T-helper 1 cell treated with Interleukin-12 subunit alpha and Interleukin-12 subunit beta and Interleukin-4 antibody, amounts not matched to agents 30 ng/mL and 1 ng/mL, for 36 hours (primary cell): ENCODE measurements around the gene ORM2. TPM values are rescaled to one million over a fixed set of nuclear protein-coding genes. Genes with fewer than 3 reads are reported as not detected.
"Not testable (repeated sequence)": the region's sequence is repeated elsewhere in the genome, so short reads cannot be mapped to it uniquely, and the experiment has no call there.

Source experiments
- intact Hi-C: fragments of 100-400 bp; cut with micrococcal nuclease; formaldehyde crosslinking; loops from one replicate; pipeline ENCODE4 v1.15.1; 2024
- total RNA-seq: library from RNA; stranded (reverse); gene quantifications from 2 replicates; pipeline ENCODE4 v1.2.3, GENCODE V29; 2022

Gene ORM2
- total RNA-seq = not detected in 2 replicates

DNA sequence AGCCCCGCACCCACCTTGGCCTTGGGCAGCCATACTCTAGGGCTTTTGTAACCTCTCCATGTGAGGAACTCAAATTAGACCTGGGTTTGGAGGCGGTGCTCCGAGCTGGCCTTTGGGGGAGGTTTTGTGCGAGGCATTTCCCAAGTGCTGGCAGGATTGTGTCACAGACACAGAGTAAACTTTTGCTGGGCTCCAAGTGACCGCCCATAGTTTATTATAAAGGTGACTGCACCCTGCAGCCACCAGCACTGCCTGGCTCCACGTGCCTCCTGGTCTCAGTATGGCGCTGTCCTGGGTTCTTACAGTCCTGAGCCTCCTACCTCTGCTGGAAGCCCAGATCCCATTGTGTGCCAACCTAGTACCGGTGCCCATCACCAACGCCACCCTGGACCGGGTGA is at the start of gene ORM2:
TSS of gene ORM2 (plus strand) at position 245 of the 398 bp plus-strand sequence. CDS start at position 281, 36 bp downstream.
- intact Hi-C loops = not testable (repeated sequence)

DNA sequence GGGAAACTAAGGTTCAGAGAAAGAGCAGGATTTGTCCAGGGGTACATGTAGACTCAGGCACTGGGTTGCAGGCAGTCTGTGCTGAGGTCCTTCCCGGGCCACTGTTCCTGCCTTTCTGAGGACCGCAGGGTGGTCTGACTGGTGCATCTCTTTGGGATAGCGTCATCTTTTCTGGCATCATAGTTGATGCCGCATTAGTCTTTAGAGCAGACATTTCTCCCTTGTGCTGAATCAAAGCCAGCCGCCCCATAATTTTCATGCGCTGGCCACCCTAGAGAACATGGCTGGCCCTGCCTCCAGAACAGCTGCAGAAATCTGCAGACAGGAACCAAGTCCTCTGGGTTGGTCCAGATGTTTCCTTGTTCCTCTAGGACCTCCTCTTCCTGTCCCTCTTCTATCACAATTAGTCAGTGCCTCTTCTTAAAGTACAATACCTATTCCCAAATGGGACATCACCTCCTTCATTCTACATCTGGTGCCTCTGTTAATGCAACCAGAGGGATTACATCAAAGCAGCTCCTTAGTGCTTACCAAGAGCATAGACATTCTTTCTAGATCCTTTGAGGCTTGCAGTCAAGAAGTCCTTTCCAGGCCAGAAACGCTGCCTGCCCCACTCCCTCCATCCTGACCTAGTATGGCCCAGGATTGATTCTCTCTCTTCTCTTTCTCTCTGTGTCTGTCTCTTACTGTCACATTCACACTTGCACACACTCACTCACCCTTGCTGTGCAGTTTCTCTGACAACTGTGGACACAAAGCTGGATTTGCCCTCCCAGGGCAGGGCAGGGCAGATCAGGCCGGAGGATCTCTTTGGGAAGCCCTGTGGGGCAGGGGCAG is 48.8 kb upstream of the ORM2 start:
- intact Hi-C loops = no loop called here

DNA sequence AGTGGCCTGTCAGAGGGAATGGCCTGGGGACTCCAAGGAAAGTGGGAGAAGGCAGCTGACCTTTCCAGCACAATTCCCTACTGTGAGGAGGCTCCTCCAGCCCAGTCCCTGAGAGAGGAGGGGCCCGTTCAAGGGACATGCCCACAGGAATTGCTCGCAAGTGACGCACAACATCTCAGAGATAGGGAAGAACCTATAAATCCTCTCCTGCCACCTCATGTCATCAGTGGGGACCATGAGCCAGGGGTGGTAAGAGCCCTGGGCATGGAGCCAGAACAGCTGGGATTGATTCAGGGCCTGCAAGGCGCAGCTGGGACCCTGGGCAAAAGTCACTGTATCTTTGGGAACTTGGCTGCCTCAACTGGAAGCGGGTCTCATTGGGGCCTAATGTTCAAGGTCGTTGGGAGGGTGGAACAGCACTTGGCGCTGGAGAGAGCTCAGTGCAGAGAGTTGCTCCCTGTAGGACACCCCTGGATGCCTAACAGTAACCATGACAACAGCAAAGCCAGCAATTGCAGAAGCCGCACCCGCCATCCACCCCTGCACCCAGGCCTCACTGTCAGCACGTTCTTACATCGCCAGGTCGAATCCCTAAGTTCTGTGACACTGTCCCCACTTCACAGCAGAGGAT is 48.1 kb upstream of the ORM2 start:
- intact Hi-C loops = no loop called here

DNA sequence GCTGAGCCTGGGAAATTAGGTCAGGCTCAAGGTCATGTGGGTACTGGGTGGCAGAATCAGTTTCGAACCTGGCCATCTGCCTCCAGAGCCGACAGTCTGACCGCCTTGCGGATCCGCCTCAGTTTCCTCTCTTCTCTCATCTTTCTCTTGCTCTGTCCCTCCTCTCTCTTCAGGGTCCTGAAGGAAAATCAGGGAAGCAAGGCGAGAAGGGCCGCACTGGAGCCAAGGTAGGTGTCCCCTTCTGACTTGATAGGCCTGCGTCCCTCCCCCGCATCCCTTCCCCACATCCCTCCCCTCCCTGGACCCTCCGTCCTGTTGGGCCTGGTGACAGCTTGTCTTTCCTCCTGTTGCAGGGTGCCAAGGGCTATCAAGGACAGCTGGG is 47.6 kb upstream of the ORM2 start:
- intact Hi-C loops = no loop called here

DNA sequence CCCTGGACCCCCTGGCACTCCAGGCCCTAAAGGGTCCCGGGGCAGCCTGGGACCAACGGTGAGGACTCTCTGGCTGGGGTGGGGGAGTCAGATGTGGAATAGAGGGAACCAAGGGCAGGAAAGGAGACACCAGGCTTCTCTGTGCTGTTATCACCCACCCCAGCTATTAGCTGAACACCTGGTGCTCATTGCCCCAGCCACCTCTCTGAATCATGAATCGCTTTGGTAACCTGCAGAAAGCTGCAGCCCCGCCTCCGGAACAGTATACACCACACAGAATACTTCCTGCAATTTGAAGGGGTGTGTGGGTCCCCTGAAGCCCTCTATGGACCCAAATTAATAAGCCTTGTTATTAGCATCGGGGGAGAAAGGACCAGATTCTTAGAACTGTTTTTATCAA is 47.2 kb upstream of the ORM2 start:
- intact Hi-C loops = no loop called here

DNA sequence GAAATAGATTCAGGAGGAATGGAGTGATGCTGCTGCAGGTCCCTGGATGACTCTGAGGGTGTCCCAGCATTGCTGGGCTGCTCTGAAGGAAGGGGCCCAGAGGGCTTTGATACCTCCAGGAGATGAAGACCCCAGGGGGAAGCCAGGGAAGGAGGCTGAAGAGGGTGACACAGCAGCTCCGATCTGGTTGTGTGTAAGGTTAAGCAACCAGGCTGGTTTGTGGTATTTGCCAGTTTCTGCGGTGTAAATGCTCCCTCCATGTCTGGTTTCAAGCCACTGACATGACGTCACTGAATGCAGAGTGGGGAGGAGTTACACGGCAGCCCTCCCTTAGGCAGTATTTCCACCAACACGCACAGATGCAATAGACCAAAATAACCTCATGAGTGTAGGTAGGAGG is 46.7 kb upstream of the ORM2 start:
- intact Hi-C loops = no loop called here

DNA sequence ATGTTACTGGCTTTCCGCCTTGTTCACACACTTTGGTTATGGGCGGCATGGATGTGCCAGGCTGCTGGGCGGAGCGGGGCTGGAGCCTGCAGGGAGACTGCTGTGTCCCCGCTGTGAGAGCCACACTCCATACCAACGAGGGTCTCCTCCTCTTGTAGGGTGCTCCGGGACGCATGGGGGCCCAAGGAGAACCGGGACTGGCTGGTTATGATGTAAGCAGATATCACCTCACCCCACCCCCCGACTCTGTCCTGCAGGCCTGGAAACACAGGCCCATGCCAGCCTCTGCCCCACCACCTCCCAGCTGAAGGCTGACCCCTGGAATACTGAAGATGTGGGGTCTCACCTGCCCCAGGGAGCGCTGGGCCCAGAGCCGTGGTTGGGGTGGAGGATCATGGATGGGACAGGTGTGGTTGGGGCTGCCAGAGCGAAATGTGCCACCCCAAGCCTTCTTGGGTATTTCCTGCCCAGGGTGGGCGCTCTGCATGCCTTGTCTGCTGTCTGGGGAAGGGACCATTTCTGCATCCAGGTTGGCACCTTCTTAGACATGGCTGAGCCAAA is 46.0 kb upstream of the ORM2 start:
- intact Hi-C loops = no loop called here

DNA sequence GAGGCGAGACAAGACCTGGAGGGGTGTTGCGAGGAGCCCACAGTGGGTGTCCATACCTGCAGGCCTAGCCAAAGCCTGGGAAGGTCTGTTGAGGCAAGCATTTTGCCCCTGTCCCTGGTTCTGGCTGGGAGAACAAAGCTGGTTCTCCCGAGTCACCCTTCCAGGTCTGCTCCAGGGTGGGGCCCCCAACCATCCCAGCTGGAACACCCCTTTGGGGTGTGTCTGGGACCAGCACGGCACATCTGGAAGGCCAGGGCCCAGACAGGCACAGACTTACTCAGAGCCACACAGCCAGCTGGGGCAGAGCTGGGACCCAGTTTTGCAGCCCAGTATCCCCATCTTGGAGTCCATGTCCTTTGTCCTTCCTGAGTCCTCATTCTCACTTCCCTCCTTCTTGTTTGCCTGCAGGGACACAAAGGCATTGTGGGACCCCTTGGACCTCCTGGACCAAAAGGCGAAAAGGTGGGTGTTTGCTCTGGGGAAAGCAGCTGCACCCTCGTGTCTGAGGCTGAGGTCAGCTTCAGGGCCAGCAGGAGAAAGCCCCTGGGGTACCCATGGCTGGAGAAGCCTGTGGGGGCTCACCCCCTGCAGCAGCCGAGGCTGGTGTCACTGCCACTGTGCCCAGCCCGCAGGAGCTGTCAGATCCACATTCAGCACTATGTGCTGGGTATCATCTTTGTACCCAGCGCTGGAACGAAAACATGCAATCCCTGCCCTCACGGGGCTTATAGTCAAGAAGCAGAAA is 45.2 kb upstream of the ORM2 start:
- intact Hi-C loops = no loop called here

DNA sequence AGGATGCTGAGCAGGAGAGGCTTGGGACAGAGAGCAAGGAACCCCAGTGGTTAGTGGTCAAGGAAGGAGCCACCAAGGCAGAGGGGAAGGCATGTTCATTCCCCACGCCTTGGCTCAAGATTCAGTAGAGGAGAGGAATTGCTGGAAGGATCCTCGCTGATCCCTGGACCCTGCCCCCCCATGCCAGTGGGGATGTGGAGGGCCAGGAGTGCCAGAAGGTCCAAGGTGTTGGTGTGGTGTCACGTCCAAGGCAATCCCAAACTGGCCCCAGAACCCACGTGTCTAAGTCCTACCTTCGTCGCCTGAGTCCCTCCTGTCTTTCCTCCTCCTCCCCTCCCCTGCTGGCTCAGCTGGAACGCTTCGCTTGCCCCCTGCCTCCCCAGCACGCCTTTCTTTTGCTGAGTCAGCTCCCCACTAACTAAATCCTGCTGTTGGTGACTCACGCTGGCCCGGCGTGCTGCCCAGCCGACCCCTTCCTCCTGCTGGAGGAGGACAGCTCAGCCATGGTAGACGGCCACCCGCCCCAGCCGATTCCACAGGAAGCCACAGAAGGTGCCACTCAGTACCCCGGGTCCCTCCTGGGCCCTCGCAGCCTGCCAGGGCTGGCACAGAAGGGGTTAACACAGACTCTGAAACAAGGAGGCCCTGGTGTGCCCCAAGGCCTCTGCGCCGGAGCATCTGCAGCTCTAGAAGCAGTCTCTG is 44.4 kb upstream of the ORM2 start:
- intact Hi-C loops = no loop called here

DNA sequence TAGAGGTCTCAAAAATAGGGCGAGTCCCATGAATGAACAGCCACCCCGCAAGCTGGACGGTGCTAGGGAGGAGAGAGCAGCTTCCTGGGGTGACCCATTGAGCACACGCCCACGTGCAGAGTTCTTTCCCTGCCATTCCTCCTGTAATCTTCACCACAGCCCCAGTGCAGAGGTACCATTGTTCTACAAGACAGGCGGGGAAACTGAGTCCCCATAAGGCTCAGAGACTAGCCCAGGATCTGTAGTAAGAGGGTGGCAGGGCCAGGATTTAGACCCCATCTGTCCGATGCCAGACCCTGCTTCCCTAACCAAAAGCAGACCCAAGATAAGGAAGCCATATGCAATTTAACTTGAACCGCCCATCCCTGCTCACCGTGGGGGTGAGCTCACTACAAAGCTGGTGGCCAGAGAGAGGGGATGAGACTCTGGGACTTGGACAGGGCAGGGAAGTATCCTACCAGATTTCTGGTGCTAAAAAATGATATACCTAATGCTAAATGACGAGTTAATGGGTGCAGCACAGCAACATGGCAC is 43.5 kb upstream of the ORM2 start:
- intact Hi-C loops = no loop called here

DNA sequence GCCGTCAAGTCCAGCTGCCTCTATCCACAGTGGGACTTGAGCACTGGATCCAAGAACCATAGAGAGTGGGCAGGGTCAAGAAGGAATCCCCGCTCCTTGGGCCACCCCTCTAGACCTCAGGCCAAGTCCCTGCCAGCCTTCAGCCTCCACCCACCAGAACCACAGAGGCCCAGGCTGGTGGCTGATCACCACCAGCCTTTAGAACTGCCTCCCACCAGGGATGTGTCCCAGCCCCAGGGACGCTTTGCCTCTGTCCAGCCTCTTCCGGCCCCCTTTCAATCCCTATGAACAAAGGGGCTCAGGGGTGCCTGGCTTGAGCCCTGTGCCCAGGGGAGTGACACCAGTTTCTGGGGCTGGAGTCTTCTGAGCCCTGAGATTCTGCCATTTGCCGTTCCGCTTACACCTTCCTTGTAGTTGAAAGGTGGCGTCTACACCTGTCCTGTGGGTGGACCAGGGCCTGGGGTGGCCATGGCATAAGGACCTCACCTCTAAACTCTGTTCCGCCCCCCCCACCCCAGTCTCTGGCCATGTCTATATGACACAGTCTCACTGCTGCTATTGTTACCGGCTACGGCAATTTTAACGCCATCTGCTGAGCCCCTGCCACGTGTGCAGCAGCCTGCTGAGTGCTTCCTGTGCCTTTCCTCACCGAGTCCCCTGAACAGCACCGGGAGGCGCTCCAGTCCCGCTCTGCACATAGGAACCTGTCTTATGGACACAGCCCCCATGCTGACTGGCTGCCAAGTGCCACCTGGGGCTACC is 42.5 kb upstream of the ORM2 start:
- intact Hi-C loops = no loop called here

DNA sequence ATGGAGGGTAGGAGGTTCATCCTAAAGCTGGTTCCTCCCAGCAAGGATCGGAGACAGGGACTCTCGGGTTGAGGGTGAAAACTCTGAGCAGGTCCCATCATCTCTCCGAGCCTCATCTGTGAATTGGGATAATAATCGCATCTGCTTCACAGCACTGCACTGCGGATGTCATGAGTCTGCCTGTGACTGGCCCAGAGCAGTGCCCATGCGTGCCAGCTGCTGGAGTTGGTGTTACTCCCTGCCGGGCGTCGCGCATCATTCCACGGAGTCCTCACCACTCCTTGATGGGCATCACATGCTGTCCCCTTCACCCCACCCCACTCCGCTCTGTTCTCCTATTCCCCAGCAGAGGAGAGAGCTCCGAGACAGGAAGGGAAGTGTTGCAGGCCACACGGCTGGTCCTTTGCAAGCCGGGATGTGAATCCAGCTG is 41.9 kb upstream of the ORM2 start:
- intact Hi-C loops = no loop called here

DNA sequence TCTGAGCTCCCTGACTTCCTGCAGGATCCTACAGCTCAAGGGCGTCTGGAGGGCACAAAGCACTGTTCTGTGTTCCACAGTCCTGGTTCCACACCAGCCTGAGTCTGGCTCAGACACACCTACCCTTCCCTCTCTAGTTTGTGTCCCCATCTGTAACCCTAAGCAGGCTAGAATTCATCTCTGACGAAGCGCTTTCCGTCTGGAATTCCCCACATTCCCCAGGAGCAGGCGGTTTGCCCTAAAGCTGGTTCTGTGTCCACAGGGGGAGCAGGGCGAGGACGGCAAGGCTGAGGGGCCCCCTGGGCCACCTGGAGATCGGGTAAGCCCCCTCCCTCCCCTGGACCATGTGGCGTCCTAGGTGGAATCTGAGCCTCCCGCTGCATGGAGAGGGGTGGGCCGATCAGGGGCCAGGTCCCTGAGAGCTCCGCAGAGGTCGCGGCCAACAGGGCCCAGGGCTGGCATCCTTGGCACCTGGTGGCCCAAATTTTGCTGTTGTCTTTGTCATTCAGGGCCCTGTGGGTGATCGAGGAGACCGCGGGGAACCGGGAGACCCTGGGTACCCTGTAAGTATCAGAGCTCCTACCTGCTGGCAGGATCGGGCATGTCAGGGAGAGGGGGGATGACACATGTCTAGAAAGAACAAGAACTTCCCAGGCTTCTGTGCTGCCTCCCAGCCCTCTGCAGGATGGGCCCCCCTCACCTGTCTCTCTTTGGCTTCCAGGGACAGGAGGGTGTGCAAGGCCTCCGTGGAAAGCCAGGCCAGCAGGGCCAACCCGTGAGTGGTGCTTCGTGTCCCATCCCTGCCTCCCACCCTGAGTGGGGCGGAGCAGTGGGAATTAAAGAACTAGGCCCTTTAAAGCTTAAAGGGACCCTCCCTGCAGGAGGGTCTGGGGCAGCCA is 41.2 kb upstream of the ORM2 start:
- intact Hi-C loops = no loop called here

DNA sequence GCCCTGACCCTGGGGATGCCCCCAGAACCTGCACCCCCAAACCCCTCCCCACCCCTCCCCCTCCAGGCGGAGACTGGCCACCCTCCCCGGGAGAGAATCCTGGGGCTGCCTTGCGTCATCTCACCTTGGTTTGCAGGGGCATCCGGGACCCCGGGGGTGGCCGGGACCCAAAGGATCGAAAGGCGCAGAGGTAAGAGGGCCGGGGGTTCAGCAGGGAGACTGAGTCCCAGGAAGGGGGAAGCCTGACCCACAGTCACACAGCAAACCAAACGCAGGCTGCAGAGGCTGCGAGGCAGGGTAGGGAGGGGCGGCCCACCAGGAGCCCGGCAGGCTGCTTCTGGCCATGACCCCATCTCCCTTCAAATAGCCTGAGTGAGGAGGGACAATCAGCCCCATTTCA is 40.6 kb upstream of the ORM2 start:
- intact Hi-C loops = no loop called here

DNA sequence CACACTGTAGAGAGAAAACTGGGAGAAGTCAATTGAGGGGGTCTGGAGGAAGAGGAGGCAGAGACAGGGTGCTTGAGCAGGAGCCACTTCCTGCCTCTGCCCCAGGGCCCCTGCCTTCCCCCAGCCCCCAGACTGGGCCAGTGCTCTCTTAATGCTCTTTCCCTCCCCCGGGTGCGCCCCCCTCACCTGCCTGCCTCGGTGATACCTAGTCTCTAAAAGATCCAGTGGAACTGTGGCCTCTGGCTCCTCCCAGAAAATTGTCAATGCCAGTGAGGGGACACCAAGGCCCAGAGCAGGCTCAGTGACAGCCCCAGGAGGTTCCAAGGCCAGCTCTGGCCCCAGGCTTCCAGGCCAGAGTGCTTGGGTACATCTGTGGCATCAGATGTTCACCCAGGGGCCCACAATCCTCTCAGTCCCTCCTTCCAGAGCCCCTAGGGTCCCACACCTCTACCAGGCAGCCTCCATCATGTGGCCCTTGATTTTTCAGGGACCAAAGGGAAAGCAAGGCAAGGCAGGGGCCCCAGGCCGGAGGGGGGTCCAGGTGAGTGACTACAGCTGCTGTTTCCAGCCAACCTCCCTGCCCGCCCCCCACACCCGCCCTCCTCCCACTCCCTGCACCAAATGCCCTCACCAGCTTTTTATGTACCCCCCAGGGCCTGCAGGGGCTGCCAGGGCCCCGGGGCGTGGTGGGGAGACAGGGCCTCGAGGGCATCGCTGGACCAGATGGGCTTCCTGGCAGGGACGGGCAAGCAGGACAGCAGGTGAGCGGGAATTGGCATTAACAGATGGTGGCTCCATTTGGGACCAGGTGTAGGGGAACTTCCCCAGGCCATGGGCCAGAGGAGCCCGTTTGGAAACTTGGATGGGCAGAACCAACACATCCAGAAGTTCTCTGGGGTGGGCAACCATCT is 39.8 kb upstream of the ORM2 start:
- intact Hi-C loops = no loop called here

DNA sequence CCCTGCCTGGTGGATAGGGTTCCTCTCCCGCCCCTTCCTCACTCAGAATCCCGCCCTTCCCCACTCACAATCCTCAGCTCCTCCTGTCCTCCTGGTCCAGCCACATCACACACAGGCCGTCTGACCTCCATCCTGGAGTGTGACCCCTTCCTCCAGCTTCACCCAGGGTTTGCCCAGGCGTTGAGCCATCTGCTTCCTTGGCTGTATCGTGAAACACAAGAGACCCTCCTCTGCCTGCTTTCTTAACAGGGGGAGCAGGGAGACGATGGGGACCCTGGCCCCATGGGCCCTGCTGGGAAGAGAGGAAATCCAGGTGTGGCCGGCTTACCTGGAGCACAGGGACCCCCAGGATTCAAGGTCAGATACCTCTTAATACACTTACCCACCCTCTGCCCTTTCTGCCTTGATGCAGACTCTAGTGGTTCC is 39.1 kb upstream of the ORM2 start:
- intact Hi-C loops = no loop called here

DNA sequence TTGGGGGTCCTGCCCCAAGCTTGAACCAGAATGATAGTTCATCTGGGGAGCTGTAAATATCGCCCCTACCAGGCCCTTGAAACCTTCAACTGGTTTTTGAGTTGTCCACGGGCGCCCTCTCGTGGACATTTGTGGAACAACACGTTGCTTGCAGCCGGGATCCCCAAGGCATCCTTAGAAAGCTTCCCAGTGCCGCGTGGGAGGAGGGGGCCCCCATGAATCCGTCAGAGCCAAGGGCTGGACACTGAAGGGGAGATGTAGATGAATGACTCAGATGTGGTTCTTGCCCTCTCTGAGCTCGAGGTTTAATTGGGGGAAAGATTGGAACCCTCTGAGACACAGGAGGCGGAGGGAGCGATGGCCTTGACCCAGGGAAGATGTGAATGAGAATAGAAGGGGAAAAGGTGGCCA is 38.6 kb upstream of the ORM2 start:
- intact Hi-C loops = loop anchor here (1.0 kb wide), 3 partner anchors 136 to 209 kb away; partner anchors contain the start of gene COL27A1
